HG02870 (cell line): Measurements from ENCODE around the gene PBRM1.

Source experiments
- ATAC-seq: cut with Tn5 transposase; IDR thresholded peaks from one replicate; pipeline ENCODE4 v1.9.1; 2021; ENCODE audit warnings: mild to moderate bottlenecking, moderate library complexity; ENCODE audit not compliant: unreplicated experiment

Gene PBRM1

DNA sequence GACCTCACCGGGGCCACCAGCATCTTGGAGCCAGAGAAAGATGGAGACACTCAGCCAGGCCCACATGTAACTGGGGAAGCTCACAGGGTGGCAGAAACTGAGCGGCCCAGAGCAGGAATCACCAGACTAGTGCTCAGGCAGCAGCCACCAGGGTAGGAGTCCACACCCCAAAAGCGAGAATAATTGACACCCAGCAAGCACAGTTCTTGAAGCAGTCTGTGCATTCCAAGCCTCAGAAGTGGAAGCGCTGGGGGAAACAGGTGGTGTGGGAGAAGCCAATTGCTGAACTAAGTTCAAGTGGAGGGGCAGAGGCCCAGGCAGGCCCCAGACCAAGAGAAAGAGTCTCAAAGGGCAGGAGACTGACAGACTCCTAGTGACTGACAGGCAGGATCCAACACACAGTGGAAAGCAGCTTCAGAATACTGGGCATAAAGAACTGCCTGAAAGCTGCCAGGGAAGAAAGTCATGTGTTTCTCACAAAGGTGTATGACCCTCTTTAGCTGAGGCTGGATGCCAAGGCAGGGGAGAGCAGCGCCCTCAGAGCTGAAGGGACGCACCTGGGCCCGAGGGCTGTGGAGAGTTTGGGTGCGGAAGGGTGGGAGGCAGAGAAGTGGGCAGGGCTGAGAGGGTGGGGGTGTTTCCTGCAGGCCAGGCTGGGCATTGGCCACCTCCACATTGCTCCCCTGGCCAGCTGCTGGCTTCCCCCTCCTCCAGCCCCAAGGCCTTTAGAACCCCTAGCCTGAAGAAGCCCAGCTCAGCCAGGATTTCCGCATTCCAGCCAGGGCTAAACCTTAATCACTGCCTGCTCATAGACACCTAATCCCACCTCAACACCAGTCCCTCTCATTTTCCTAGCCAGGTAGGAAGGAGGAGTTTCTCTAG is 159.8 kb downstream of the PBRM1 start:
- ATAC-seq = no peak

DNA sequence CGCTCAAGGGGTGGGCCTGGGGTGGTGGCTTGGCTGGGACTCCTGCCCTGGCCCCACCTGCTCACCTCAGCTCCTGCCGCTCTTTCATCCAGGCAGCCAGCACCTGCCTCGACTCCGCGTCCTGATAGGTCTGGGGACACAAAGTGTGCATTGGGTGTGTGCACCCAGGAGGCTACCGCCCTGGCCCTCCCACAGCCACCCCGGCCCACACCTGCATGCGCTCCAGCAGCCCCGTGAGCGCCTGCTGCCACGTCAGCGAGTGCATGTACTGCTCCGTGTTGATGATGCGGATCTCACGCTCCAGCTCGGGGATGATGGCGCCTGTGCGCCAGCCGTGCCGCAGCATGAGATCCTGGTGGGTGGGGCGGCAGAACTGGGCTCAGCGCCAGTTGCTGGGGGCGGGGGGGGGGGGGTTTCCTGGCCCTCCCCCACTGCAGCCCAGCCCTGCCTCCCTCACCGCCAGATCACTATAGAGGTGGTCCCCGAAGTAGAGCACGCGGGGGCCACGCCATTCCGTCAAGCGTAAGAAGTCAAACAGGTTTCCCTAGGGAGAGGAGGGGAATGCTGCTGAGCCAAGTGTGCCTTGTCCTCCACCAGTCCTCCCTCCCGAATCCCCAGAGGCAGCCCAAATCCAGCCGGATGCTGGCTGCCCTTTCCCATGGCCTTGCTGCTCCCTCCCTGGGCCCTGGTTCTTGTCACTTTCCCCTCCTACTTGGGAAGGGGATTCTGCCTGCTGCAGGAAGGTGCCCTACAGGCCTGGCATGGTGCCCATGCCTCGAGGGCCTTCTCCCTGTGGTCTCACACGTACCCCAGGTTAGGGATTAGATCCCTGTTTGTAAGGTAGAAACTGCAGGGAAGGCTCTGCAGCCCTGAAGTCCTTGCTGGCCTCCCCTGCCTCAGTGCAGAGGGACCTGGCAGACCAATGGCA is 160.7 kb downstream of the PBRM1 start:
- no peak for ATAC-seq

DNA sequence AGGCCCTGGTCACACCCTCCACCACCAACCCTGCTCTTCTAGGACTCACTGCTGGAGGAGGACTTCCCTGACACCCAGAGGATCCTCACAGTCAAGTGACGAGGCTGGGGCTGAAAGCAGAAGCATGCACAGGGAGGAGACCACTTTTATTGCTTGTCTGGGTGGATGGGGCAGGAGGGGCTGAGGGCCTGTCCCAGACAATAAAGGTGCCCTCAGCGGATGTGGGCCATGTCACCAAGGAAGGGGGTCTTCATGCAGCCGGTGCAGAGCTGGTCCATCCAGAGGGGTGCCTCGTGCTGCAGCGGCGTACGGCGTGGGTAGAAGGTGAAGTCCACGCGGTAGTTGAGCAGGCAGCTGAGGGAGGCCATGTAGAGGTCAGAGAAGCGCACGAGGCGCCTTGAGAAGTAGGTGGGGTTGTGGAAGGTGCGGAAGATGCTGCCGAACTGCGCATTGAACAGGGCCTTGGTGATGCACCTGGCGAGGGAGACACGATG is 161.4 kb downstream of the PBRM1 start:
- ATAC-seq = no peak

DNA sequence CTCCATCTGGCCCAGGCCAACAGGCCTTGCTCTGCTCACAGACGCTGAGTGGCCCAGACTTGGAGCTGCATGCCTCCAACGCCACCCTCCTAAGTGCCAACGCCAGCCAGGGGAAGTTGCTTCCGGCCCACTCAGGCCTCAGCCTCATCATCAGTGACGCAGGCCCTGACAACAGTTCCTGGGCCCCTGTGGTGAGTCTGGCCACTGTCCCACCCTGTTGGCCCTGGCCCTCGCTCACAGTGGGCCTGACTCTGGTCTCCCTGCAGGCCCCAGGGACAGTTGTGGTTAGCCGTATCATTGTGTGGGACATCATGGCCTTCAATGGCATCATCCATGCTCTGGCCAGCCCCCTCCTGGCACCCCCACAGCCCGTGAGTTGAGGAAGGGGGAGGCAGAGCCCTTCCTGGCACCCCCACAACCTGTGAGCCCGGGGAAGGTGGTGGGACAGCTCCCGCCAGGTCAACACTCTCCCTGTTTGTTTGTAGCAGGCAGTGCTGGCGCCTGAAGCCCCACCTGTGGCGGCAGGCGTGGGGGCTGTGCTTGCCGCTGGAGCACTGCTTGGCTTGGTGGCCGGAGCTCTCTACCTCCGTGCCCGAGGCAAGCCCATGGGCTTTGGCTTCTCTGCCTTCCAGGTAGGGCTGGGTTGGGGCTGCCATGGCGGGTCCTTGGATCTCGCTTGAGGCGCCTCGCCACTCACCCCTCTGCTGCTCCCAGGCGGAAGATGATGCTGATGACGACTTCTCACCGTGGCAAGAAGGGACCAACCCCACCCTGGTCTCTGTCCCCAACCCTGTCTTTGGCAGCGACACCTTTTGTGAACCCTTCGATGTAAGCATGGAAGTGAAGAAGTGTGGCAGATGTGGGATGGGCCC is 162.1 kb downstream of the PBRM1 start:
- no peak for ATAC-seq

DNA sequence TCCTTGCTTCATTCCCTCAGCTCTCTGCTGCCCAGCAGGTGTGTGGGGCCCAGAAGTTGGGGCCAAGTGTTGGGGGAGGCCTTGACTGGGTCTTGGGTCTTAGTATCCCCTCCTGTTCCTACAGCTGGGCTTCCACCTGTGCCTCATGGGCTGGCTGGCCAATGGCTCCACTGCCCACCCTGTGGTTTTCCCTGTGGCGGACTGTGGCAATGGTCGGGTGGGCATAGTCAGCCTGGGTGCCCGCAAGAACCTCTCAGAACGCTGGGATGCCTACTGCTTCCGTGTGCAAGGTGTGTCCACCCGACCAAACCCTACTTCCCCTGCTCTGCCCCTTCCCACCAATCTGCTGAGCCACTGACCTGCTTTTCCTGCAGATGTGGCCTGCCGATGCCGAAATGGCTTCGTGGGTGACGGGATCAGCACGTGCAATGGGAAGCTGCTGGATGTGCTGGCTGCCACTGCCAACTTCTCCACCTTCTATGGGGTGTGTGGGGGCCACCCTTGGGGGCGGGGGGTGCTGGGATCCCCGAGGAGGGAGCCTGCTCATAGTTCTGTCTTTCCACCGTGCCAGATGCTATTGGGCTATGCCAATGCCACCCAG is 163.0 kb downstream of the PBRM1 start:
- ATAC-seq = no peak

DNA sequence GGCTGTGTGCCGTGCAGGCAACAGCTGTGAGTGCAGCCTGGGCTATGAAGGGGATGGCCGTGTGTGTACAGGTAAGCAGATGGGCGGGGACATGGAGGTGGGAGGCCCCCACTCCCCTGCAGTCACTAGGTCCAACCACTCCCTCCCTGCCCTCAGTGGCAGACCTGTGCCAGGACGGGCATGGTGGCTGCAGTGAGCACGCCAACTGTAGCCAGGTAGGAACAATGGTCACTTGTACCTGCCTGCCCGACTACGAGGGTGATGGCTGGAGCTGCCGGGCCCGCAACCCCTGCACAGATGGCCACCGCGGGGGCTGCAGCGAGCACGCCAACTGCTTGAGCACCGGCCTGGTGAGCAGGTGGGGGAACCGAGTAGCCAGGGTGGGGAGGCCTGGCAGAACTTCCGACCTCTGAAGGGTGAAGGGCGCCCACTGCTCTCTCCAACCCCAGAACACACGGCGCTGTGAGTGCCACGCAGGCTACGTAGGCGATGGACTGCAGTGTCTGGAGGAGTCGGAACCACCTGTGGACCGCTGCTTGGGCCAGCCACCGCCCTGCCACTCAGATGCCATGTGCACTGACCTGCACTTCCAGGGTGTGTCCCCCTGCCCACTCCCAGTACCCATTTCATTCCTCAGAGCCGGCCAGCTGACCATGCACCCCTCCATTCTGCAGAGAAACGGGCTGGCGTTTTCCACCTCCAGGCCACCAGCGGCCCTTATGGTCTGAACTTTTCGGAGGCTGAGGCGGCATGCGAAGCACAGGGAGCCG is 163.6 kb downstream of the PBRM1 start:
- ATAC-seq = no peak

DNA sequence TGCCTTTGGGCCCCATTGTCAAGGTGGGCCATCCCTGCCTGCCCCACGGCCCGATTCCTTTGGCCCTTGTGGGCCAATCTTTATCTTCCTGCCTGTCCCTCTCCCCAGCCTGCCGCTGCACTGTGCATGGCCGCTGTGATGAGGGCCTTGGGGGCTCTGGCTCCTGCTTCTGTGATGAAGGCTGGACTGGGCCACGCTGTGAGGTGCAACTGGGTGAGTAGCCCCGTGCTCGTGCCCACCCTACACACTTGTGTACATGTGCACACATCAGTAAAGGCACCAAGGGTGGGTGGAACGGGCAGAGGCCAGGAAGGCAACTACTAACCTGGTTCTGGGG is 164.3 kb downstream of the PBRM1 start:
- ATAC-seq = no peak

DNA sequence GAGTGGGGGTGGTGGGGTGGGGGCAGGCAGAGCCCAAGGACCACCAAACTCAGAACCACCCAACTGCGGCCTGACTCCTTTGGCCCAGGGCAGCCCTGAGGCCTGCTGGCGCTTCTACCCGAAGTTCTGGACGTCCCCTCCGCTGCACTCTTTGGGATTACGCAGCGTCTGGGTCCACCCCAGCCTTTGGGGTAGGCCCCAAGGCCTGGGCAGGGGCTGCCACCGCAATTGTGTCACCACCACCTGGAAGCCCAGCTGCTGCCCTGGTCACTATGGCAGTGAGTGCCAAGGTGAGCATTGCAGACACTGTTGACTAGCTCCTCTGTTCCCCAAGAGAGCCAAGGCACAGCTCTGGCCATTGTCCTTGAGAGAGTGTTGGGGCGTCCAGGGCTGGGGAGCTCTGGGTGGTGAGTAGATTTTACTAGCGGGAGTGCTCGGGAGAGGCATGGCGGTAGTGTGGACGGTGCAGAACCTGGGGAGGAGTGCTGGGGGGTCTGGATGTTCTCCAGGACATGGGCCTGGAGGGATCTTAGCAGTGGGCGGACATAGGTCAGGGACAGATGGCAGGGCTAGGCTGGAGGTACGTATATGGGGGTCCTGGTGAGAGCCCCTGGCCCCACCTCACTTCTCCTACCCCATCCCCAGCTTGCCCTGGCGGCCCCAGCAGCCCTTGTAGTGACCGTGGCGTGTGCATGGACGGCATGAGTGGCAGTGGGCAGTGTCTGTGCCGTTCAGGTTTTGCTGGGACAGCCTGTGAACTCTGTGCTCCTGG is 164.8 kb downstream of the PBRM1 start:
- no peak for ATAC-seq

DNA sequence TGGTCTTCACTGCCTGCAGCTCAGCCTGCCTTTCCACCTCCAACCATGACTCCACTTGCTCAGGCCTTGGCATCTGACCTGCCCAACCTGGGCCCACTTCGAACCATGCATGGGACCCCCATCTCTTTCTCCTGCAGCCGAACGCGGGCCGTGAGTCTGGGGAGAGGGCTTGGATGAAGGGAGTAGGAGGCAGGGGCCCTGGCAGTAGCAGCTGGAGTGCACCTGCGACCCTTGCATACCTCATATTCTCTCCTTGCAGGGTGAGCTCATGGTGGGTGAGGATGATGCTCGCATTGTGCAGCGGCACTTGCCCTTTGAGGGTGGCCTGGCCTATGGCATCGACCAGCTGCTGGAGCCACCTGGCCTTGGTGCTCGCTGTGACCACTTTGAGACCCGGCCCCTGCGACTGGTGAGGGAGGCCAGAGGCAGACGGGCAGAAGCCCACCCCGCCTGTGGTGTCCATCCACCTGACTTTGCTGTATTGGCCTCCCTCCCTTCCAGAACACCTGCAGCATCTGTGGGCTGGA is 165.5 kb downstream of the PBRM1 start:
- ATAC-seq = no peak

DNA sequence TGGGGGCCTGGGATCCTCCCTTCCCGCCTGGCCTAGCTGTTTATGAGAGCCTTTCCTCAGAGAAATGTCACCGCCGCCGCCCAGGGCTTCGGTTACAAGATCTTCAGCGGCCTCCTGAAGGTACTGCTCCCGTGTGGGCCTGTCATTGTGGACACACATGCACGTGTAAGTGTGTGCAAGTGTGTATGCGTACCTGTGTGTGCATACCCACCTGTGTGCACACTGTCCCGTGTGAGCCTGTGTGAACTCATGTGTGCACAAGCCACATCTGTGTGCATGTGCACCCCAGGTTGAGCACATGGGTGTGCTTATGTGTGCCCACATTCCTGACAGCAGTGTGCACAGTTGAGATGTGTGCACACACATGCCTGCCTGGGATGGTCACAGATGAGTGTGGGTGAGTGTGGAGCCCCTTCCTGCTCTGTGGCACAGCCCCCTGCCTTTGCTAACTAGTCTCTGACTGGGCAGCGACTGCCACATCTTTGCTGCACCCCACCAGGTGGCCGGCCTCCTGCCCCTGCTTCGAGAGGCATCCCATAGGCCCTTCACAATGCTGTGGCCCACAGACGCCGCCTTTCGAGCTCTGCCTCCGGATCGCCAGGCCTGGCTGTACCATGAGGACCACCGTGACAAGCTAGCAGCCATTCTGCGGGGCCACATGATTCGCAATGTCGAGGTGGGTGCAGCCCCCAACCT is 166.1 kb downstream of the PBRM1 start:
- no peak for ATAC-seq

DNA sequence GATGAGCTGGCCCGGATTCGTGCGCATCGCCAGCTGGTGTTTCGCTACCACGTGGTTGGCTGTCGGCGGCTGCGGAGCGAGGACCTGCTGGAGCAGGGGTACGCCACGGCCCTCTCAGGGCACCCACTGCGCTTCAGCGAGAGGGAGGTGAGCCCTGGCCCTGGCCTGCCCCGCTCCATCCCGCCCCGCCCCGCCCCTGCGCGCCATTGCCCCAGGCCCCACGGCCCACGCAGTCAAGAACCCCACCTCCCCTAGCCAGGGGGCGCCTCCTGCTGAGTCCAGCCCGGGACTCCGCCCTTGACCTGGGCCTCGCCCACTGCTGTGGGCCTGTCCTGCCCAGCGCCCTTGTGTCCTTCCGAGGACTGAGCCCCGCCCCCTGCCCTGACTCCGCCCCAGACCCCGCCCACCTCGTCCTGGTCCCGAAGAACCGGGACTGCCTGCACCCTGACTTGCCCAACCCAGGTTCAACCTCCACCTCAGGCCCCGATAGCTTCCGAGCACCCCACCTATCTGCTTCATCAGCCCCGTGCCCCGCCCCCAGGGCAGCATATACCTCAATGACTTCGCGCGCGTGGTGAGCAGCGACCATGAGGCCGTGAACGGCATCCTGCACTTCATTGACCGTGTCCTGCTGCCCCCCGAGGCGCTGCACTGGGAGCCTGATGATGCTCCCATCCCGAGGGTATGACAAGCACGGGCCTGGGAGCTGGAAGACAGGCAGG is 166.8 kb downstream of the PBRM1 start:
- no peak for ATAC-seq

DNA sequence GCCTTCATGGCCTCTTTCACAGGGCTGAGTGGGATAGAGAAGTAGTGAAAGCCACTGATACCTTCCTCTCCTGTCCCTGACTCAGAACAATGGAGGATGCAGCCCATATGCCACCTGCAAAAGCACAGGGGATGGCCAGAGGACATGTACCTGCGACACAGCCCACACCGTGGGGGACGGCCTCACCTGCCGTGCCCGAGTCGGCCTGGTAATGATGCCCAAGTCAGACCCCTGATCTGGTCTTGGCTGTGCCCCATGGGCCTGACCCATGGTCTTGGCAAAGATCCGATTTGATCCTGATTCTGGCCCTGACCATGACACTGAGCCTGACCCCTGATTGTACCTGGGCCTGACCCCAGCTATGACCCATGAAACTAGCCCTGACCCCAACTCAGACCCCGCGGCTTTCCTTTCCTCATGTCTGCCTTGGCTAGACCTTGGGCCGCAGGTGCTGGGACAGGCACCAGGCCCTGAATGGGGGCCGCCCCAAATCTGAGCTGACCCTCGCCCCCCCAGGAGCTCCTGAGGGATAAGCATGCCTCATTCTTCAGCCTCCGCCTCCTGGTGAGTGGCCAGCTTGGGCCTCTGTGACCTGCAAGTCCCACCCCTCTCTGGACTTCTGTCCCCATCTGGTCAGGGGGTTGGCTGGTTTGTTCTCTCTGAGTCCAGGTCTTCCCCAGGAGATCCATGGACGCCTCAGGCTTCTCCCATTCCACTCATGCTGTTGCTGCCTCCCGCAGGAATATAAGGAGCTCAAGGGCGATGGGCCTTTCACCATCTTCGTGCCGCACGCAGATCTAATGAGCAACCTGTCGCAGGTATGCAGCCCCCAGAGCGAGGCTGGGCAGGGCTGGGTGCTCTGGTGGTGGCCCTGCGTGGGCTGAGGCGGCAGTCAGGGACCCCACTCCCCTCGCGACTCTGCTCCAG is 167.7 kb downstream of the PBRM1 start:
- ATAC-seq = no peak

DNA sequence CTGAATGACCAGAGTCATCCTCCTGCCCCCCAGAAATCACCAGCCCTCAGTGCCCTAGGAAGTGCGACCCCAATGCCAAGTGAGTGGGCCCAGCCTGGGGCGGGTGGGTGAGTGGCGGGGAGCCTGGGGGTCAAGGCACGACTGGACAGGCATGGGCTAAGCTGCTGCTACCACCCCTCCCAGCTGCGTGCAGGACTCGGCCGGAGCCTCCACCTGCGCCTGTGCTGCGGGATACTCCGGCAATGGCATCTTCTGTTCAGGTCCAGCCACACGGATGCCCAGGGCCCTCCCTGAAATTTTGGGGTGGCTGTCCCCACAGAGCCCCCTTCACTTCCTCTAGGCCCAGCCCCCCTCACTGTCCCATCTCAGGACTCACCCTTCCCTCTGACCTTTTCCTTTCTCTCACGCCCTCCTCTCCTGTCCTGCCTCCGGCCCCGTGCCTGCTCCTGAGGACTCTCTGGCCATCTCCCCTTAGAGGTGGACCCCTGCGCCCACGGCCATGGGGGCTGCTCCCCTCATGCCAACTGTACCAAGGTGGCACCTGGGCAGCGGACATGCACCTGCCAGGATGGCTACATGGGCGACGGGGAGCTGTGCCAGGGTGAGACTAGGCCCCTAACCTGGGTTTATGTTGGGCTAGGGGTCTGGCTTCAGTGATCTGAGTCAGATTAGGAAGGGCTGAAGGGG is 169.1 kb downstream of the PBRM1 start:
- ATAC-seq = no peak

DNA sequence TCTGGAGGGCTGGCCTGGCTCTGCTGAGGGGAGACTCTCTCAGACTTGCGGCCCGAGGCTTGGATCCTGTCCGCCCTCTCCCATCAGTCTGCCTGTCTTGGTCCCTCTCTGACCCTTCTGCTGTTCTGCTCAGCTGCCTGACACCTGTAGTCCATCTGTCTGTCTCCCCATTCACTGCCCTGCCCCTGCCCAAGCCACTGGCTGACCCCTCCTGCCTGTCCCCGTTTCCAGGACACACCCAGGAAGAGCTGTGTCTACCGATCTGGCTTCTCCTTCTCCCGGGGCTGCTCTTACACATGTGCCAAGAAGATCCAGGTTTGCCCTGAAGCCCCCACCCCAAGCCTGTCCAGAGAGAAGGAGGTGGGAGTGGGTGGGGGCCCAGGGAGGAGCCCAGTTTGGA is 170.5 kb downstream of the PBRM1 start:
- no peak for ATAC-seq

DNA sequence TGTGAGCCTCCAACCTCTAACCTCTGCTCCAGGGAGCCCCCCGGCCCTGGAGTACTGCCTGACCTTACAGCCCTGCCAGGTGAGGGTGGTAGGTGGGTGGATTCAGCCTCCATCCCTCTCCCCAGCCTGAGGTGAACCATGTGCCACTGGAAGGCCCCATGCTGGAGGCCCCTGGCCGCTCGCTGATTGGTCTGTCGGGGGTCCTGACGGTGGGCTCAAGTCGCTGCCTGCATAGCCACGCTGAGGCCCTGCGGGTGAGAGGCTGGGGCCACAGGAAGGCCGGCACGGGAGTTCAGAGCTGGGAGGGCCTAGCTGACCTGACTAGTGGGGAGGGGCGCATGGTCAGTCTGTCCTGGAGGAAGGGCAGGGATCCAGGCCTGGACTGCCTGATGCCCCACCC is 171.1 kb downstream of the PBRM1 start:
- no peak for ATAC-seq

DNA sequence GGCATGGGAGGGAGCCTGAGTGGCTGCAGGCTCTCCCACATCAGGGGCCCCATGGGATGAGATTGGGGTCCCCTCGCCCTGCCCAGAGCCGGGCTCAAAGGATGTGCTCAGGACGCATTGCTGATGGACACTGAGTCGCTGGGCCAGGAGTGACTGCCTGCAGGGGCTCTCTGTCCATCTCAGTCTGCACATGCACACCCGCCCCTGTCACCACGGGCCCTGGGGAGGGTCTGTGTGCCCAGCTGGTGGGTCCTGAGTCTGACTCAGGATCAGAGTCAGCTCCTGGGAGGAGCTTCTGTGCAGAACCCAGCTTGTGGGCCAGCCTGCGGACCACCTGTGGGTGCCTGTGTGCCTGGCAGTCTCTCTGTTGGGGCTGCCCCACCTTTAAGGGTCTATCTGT is 172.4 kb downstream of the PBRM1 start:
- no peak for ATAC-seq
